SHP77 treated with DMSO at 0.1 percent for 48 hours (cell line): ENCODE measurements around the gene CHGA.

ENCODE experiments used
- DNase-seq: peaks from one replicate; lab custom pipeline; 2025; lab: John Stamatoyannopoulos, UW

CHGA gene

GRCh38 chr14:92930737-92931602 lies 8.0 kb downstream of the CHGA start:
- no peak for DNase-seq

- DNase-seq: no peak
Measured at GRCh38 chr14:92931681-92932447, 8.9 kb downstream of the CHGA start.

GRCh38 chr14:92932448-92933395 lies 9.8 kb downstream of the CHGA start:
- no peak for DNase-seq

GRCh38 chr14:92933481-92933880 lies 10.5 kb downstream of the CHGA start:
- DNase-seq: no peak

- no peak for DNase-seq
Measured at GRCh38 chr14:92934196-92935085, 11.5 kb downstream of the CHGA start.

GRCh38 chr14:92935446-92935845 lies 12.5 kb downstream of the CHGA start:
- no peak for DNase-seq

- no peak for DNase-seq
Measured at GRCh38 chr14:92936085-92936484, 13.1 kb downstream of the CHGA start.

- DNase-seq: no peak
Measured at GRCh38 chr14:92937051-92937937, 14.3 kb downstream of the CHGA start.

- DNase-seq: no peak
Measured at GRCh38 chr14:92938235-92938875, 15.4 kb downstream of the CHGA start.

GRCh38 chr14:92938890-92939671 lies 16.1 kb downstream of the CHGA start:
- DNase-seq: no peak

GRCh38 chr14:92939699-92940098 lies 16.7 kb downstream of the CHGA start:
- DNase-seq: no peak

- no peak for DNase-seq
Measured at GRCh38 chr14:92940543-92940942, 17.6 kb downstream of the CHGA start.

- DNase-seq: no peak
Measured at GRCh38 chr14:92941531-92941930, 18.6 kb downstream of the CHGA start.

- DNase-seq: no peak
Measured at GRCh38 chr14:92942136-92942535, 19.2 kb downstream of the CHGA start.

GRCh38 chr14:92942576-92942975 lies 19.6 kb downstream of the CHGA start:
- no peak for DNase-seq

GRCh38 chr14:92942976-92943710 lies 20.2 kb downstream of the CHGA start:
- DNase-seq: no peak

GRCh38 chr14:92943855-92944570 lies 21.1 kb downstream of the CHGA start:
- no peak for DNase-seq
